Measurements from ENCODE around the gene TGFBR3.
A peak's percentile ranks its signal among the peaks of the same experiment; 100 is the strongest.

The TGFBR3 gene

DNA sequence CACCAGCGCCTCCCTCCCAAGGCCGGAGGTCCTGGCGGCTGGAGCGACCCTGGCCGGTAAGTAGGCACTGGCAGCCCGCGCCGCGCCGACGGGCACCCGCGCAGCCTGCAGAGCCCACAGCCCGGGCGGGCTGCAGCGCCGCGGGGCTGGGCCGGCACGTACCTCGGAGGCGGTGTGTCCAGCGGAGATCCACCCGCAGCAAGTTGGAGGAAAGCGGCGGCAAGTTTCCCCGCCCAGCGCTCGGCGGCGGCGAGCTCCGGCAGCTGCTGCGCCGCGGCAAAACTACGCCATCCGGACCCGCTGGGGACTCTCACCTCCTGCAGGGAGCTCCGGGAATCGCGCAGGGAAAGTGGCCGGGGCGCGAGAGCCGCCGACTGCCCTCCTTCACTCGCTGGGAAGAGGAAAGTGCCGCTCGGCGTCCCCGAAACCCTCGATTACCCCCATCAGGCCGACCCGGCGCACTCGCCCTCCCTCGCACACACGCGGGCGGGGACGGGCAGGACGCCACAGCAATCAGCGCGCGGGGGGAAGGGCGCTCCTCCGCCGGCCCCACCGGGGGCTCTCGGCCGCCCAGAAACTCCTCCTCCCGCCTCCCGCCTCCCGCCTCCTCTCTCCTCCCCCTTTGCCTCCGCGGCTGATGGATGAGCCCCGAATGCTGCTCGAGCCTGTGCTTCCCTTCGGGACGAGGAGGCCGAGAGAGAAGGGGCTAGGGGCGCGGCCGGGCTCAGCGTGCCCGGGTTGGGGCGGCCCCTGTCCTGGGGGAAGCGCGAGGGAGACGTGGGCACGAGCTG, at the start of gene TGFBR3:
Gene TGFBR3 (minus strand): TSS at position 436 of the 791 bp plus-strand sequence. CDS start 24,620 bp downstream, outside the sequence.
- peak; percentile 58 to 80 for ATAC-seq

DNA sequence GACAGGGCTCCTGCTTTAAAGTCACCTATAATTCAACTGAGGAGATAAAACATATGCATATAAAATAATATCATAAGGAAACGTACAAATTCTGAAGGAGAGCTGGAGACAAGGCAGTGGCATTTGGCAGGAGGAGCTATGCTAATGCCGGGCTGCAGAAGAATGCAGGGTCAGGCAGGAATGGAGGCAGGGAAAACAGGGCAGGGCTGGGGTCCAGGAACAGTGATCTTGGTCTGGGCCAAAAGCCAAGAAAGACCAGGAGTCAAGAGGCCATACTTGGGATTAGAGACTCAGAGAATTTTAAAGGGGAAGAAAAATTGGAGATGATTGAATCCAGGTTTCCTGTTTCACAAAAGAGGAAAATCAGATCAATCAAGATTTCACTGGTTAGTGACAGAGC, 43.3 kb upstream of the TGFBR3 start:
- no peak for ATAC-seq

DNA sequence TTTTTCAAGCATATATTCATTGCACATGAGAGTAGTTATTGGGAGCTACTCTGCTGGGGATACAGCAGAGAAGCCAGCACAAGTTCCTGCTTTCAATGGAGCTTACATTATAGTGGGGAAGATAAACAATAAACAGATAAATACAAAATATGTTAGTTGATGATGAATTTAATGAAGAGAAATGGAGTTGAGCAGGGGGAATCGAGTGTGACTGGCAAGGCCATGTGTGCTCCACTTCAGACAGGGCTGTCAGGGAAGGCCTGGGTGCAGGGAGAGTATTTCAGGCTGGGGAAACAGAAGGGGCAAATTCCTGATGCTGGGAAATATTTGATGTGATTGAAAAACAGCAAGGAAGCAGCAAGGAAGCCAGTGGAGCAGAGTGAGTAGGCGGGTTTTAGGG, 42.1 kb upstream of the TGFBR3 start:
- no peak for ATAC-seq

DNA sequence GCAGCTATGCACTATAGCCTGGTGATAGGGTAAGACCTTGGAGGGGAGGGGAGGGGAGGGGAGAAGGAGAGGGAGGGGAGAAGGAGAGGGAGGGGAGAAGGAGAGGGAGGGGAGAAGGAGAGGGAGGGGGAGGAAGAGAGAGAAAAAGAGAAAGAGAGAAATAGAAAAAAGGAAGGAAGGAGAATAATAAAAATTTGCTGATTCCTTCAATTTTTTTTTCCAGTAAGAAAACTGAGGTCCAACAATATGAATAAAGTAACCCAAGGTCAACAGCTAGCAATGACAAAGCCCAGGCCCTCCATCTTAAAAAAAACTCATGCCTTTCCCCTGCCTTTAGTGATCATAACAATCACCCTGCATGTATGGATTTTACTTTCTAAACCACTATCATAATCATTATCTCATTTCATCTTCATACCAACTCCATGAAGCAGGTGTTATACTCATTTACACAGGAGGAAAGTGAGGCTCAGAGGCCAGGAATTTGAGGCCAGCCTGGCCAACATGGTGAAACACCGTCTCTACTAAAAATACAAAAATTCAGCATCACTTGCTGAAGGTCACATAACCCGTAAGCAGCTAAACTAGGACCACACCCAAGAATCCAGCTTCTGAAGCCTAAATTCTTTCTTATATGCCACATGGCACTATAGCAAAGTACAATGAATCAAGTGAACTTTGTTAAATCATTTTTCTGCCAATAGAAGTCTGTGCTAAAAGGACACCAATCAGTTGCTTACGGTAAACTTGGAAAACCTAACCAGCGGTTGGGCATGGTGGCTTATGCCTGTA, 39.9 kb upstream of the TGFBR3 start:
- no peak for ATAC-seq

DNA sequence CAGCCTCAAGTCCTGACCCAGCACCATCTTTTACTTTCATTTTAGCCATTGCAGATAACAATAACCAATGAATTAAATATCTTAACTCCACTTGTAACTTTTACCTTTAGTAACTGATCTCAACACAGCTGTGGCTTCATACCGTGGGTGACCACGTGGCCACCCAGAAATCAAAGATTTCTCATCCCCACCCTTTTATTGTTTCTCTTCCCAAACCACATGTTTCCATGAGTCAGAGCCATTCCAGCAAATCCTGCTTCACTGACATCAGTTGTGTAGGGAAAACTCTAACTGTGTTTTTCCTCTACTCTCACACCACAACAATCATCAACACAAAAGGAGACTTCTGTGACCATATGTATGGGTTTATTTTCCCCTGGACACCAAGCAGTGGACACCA, 38.2 kb upstream of the TGFBR3 start:
- ATAC-seq: no peak

DNA sequence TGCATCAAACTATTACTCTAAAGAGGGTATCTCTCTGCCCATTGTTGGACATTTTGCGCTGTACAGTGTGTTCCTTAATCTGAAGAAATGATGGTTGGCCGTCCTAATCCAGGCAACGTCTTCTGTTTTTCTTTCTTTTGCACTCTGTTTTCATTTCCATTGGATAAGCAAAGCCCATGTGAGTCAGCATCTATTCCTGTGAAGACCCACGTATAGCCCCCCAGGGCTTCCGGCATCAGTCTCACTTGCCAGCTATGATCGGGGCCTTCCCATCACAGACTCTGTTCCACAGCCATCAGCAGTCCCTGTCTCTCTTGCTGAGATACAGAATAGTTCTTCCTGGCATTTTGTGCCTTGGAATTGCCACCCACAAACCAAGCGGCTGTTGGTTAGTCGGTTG, 34.0 kb upstream of the TGFBR3 start:
- ATAC-seq: no peak

DNA sequence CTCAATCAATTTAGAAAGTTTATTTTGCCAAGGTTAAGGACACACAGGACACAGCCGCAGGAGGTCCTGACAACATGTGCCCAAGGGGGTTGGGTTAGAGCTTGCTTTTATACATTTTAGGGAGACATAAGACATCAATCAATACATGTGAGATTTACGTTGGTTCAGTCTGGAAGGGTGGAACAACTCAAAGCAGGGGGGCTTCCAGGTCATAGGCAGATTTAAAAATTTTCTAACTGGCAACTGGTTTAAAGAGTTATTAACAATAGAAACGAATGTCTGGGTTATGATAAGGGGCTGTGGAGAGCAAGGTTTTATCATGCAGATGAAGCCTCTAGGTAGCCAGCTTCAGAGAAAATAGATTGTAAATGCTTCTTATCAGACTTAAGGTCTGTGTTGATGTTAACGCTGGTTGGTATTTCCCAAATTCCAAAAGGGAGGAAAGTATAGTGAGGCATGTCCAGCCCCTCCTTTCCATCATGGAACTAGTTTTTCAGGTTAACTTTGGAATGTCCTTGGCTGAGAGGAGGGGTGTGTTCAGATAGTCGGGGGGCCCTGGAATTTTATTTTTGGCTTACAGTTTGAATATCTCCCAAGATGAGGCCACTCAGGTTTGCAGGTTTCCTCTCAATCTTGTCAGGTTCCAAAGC, 31.0 kb upstream of the TGFBR3 start:
- ATAC-seq: no peak

DNA sequence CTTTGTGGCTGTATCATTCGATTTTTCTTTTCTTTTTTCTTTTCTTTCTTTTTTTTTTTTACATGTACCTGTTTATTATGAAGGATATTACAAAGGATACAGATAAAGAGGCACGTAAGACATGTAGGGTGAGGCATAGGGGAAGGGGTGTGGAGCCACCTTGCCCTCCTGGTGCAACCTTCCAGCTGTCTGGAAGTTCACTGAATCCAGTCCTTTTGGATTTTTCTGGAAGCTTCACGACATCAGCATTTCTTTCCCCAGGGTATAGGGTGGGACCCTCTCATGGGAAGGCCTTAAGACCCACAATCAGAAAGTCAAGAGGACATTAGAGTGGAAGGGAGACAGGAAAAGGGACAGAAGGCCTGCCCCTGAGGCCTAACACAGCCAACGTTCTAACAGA, 30.1 kb upstream of the TGFBR3 start:
- ATAC-seq: no peak

DNA sequence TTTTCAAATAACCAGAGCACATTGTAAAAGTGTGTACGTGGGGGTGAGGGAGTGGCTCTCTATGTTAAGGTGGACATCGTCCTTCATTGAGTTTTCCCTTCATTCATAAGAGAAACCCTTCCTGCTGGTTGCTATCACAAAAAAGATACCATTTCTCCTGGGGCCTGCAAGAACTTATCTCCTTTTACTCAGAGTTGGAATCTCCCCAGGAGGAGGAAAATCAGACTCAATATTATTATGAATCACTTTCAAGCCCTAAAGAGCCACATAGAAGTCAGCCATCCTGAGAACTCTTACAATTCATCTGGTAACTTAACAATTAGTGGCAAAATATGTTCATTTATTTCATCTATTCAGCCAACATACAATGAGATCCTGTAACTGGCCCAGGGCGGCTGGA, 27.1 kb upstream of the TGFBR3 start:
- no peak for ATAC-seq

DNA sequence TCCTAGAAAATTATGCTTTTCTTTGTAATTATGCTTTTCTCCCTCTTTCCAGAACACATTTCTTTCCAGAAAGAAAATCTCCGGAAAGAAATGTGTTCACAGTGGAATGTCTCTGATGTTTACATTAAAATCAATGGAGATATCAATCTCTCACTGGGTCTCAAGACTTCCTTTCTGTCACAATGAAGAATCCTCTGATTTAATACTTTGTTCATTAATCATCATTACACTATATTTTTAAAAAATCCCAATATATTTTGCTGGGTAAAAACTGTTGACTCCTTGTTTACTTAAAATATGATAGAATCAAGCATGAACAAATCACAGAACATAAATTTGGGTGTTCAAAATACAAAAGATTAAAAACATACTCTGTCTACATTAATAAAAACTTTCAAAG, 26.3 kb upstream of the TGFBR3 start:
- no peak for ATAC-seq

DNA sequence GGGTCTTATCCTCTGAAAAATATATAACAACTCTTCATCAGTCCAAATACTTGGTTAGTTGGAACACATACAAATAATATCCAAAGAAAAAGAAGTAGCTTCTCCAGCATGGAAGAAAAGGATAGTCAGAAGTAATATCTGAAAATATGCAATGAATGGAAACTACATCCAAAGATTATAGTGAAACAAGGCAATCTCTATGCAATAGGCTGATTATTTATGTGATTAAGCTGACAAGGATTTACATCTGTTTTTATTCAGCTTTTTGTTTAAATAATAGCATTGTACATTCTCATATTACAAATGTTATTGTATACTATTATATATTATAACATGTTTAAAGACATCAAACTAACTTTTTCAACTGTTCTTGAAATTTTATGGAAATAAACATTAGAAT, 15.3 kb upstream of the TGFBR3 start:
- no peak for ATAC-seq

DNA sequence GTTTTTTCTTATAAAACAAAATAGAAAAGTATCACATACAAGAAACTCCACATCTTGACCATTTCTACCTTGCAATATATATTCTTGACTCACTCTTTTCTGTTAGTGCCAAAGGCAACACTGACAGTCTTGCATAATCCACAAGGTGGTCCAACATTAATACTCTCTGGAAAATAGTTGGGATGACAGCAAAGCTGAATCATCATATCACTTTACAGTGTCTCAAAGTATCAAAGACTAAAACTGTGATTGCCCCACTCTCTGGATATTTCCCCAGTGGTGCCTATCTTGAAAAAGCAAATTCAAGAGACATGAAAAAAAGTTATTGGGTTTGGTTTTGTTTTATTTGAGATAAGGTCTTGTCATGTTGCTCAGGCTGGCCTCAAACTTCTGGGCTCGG, 14.6 kb upstream of the TGFBR3 start:
- ATAC-seq: no peak

DNA sequence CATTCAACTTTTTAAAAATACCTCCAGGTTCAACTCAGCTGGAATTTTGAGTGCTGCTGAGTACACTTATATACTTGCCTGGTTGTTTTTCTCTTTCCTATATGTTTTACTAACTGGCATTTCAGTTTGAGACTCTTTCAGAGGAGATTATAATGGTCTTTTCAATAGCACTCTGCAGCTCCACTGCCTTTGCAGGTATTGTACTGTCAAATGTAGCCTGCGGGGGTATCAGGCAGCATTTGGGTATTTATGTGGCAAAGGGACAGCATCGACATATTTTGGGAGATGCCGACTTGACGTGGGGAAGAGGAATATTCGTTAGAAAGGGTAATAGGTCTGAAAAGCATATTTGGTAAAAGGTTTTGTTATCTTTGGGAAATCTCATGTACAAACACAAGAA, 11.1 kb upstream of the TGFBR3 start:
- ATAC-seq: no peak

DNA sequence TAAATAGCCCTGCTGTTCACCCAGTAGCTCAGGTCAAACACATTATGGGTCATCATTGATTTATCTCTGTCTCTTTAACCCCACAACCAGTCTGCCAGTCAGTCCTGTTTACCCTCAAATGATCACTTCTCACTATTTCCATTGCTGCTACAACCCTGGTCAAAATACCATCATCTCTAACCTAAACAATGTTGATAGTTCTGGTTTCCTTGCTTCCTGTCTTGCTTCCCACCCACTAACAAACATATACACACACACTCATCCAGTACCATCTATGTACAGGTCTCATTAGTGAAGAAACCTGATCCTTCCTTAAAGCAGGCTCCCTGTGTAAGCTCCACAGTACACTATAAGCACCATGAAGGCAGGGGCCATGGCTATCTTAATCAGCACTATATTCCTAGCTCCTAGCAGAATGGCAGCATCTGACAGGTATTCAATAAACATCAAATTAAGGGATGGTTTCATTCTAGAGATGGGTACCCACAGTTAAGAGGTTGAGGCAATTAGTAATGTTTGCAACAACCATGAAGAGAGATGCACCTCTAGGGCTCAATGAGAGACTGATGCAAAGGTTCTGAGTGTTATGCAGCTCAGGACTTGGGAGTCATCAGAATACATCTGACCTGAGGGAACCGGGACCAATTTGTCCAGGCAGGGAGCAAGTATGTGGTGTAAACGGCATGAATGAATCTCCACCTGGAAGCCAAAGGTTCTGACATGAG, 10.0 kb upstream of the TGFBR3 start:
- ATAC-seq: no peak

DNA sequence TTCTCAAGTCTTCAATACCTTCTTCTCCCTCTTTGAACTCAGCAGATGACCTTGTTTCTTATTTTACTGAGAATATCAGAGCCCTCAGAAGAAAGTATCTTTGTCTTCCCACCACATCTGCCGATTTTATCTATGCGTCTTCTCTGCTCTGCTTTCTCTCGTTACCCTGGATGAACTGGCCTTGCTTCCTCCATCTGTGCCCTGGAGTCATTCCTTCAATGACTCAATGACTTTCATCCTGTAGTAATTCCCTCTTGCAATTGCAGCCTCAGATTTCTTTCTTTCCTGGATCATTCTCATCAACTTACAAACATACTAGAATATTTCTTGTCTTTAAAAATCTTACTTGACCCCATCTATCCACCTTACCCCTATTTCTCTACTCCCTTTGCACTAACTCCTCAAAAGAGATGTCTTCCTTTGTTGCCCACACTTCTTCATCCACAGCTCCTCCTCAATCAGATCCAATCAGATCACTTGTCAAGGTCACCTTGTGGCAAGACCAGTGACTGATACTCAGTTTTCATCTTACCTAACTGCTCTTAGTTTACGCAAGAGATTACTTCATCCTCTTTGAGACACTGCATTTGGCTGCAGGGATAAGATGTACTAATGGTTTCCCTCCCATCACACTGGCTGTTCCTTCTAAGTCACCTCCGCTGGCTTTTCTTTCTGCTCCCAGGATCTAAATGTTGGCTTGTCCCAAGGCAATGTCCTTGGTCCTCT, 8.2 kb upstream of the TGFBR3 start:
- ATAC-seq: no peak

DNA sequence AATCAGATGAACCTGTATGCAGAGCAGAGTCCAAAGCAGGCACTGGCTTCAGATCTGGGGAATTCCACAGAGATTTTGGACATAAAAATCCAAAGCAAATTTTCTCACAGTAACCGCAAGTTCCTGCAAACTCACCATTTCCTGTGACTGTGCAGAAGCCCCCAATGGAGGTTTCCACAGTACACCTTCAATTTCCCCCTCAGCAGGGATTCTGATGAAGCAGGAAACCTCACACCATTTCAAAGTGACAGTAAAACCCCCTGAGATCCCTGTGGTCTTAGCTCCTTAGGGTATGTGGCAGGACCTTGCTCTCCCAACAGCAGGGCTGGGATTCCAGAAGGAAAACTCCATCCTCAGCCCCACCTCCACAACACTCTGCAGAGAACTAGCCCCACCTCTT, 6.0 kb upstream of the TGFBR3 start:
- no peak for ATAC-seq

DNA sequence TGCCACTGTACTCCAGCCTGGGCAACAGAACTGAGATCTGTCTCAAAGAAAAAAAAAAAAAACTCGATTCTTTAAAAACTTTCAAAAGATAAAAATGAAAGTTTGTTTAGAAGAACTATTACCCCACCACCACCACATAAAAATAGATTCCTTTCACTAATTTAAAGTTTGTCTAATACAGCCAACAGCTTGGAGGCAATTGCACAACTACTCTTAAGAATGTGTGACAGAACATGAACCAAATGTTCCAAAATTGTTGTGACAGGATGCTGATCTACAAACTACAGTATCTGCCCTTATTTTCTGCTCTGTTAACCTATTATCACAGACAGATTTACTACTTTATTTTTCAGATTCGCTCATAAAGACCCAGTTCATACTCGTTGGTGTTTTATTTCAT, 5.5 kb upstream of the TGFBR3 start:
- no peak for ATAC-seq

DNA sequence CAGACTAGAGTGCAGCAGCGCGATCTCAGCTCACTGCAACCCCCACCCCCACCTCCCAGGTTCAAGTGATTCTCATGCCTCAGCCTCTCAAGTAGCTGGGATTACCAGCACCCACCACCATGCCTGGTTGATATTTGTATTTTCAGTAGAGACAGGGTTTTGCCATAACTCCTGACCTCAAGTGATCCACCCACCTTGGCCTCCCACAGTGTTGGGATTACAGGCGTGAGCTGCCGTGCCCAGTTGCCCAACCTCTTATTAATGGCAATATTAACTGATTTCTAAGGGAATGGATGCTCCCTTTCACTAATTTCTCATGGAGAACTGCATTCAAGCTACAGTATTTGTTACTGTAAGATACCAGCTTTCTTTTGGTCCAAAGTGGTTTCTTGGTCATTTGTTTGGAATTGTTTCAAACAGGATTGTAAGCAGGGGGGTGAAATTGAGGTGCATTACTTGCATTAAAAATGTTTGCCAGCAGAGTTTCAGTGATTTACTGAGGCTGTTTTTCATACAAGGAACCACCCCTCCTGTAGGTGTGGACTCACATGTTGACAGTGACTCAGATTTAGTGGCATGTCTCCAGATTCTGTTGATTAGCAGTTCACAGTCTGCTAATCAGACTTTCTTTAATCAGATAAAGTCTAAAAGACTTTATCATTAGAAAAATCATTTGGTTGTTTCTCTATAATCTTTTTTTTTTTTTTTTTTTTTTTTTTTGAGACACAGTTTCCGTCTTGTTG, 3.9 kb upstream of the TGFBR3 start:
- peak in 1 of 2 donors; percentile 55 for ATAC-seq

DNA sequence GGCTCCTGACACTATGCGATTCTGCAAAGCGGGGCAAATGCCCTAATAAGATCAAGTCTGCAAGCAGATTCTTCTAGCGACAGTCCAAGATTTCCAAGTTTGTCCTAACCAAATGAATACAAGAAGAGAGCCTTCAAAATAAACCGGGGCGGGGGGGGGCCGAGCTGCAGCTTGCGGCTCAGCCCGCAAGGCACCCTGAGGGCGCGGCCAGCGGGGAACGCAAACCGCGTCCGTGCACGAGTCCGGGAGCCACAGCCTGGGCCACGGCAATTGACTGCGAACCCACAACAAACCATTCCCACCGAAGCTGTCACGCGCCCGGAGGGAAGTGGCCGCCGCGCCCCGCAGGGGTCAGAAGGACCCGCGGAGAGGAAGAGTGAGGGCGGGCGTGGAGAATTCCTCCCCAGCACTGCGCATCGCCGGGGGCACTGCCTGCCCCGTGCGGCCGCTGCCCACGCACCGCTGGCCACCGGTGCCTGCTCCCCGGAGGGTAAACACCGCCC, 687 bp downstream of the TGFBR3 start:
- ATAC-seq: peak; percentile 6 to 9

DNA sequence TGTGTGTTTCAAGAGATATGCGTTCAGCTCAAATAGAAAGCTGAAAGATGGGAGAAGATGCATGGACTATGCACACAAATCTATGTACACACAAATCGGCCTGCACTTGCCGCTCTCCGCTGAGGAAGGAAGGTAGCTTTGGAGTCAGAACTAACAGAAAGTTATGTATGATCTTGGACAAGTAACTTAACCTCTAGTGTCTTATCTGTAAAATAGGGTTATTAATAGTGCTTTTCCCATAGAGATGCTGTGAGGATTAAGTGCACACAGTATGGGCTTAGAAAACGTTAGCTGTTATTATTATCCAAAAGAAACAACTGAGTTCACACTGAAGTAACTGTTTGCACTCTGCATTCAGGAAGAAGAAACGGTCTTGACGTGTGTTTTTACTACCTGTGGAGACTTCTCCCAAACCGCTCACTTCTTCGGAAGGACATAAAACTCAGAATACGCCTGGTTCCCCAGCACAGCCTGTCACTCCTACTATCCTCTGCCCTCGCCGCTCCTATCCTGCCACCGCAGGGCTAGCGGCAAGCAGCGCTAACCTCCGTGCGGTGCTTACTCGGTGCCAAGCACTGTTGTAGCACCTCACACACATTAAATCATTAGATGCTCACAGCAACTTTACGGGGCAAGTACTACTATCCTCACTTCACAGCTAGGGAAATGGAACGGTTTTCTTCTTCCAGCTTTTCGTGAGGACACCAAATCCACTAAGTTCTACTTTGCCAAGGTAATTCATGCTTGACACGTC, 1.3 kb downstream of the TGFBR3 start:
- peak; percentile 37 to 62 for ATAC-seq

DNA sequence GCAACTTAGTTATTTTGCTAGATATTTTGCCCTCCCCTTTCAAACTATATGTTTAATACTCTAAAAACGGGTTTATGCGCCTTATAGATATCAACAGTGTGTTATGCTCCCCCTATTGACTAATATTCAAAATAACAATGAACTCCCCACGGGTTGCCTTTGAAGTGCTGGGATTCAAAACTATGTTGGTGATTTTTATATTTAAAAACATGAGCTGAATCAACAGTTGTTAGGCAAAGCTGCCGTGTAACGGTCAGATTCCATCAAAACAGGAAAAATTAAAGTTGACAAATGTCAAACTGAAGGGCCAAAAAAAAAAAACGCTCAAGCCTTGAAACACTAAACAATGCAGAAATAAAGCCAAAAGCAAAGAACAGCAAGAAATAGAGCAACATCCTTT, 2.5 kb downstream of the TGFBR3 start:
- ATAC-seq: no peak
